OCI-LY7 (cell line): Measurements from ENCODE around the gene LATS2. TPM values are rescaled to one million over a fixed set of nuclear protein-coding genes. Genes with fewer than 3 reads are reported as not detected.
"Not testable (repeated sequence)": the region's sequence is repeated elsewhere in the genome, so short reads cannot be mapped to it uniquely, and the experiment has no call there.

Experiments used
- BruUV-seq: library from RNA; stranded (reverse); fragments of 400-500 nt; replicated peaks from 2 replicates; lab custom pipeline; 2021; lab: Mats Ljungman, UMichigan
- CTCF ChIA-PET: fragments of 300-600 bp; sonication (Branson Sonifier 250); formaldehyde crosslinking; loops from one replicate; lab custom pipeline; 2022; ENCODE audit warnings: antibody characterized with exemption; ENCODE audit not compliant: unreplicated experiment; lab: Charles Lee
- POLR2A ChIA-PET: fragments of 300-600 bp; sonication (Branson Sonifier 250); formaldehyde crosslinking; loops from one replicate; lab custom pipeline; 2022; ENCODE audit warnings: antibody characterized with exemption; lab: Charles Lee
- DNase-seq: peaks from one replicate; pipeline ENCODE4 v3.0.0-alpha.2; 2015; ENCODE audit warnings: low spot score
- H2AFZ ChIP-seq: fragments of 200-600 bp; sonication (generic), shearing (Covaris generic); 2 replicates; pipeline ENCODE4 v1.6.1; 2014; ENCODE audit warnings: mild to moderate bottlenecking, antibody characterized with exemption, low read length, moderate library complexity
- H3K27ac ChIP-seq: fragments of 200-600 bp; sonication (generic); 2 replicates; pipeline ENCODE4 v1.5.1; 2014; ENCODE audit warnings: mixed run types, low read depth, mild to moderate bottlenecking, moderate library complexity, low read length, inconsistent platforms; ENCODE audit not compliant: poor library complexity, severe bottlenecking
- H3K36me3 ChIP-seq: fragments of 200-600 bp; sonication (generic); 2 replicates; pipeline ENCODE4 v1.6.1; 2014; ENCODE audit warnings: mild to moderate bottlenecking, antibody characterized with exemption, low read length, moderate library complexity, mixed read lengths; ENCODE audit not compliant: insufficient read depth
- H3K4me1 ChIP-seq: fragments of 200-600 bp; sonication (generic); 2 replicates; pipeline ENCODE4 v1.5.1; 2014; ENCODE audit warnings: mild to moderate bottlenecking, low read length; ENCODE audit not compliant: insufficient read depth, poor library complexity, severe bottlenecking
- H3K4me2 ChIP-seq: fragments of 200-600 bp; sonication (generic); 2 replicates; pipeline ENCODE4 v1.6.1; 2014; ENCODE audit warnings: mild to moderate bottlenecking, low read length
- H3K4me3 ChIP-seq: fragments of 200-600 bp; sonication (generic); 2 replicates; pipeline ENCODE4 v1.5.1; 2014; ENCODE audit warnings: mild to moderate bottlenecking, low read depth, low read length; ENCODE audit not compliant: poor library complexity, severe bottlenecking
- H3K79me2 ChIP-seq: fragments of 200-600 bp; sonication (generic); 2 replicates; pipeline ENCODE4 v1.6.1; 2016; ENCODE audit warnings: low read depth, mild to moderate bottlenecking, low read length, moderate library complexity, mixed read lengths; ENCODE audit not compliant: insufficient read depth
- H3K9me2 ChIP-seq: fragments of 200-600 bp; sonication (generic); 2 replicates; pipeline ENCODE4 v1.6.1; 2016; ENCODE audit warnings: mild to moderate bottlenecking, low read length, mixed read lengths; ENCODE audit not compliant: insufficient read depth
- H3K9me3 ChIP-seq: fragments of 200-600 bp; sonication (generic); 2 replicates; pipeline ENCODE4 v1.6.1; 2014; ENCODE audit warnings: mild to moderate bottlenecking, mixed run types, low read length, mixed read lengths
- H4K20me1 ChIP-seq: fragments of 200-600 bp; sonication (generic); 2 replicates; pipeline ENCODE4 v1.6.1; 2014; ENCODE audit warnings: mild to moderate bottlenecking, antibody characterized with exemption, low read length, moderate library complexity, mixed read lengths; ENCODE audit not compliant: insufficient read depth
- CTCF ChIP-seq: fragments of 200-600 bp; sonication (generic); conservative IDR thresholded peaks from 2 replicates; pipeline ENCODE4 v1.5.1; 2014; ENCODE audit warnings: mild to moderate bottlenecking, antibody characterized with exemption, low read length, moderate library complexity, mixed read lengths
- EZH2phosphoT487 ChIP-seq: fragments of 200-600 bp; sonication (generic); IDR thresholded peaks from 2 replicates; pipeline ENCODE4 v1.6.1; 2018; ENCODE audit warnings: low read depth, borderline replicate concordance, mild to moderate bottlenecking, mixed run types, antibody characterized with exemption, low read length, moderate library complexity, mixed read lengths
- intact Hi-C: fragments of 100-400 bp; cut with micrococcal nuclease; formaldehyde crosslinking; loops from one replicate; pipeline ENCODE4 v1.10.0; 2022; ENCODE audit not compliant: unreplicated experiment
- total RNA-seq, 2 experiments: library from RNA; depleted of rRNA in 1 of 2; stranded (reverse); fragments of >200 nt in 1 of 2; shearing (Covaris generic) in 1 of 2; gene quantifications; 2 replicates each; pipeline ENCODE4 v1.2.3, GENCODE V29; 2014 to 2022

Gene LATS2
- total RNA-seq, 2 experiments from 2014 or later: 0.19 to 1.3 TPM

DNA sequence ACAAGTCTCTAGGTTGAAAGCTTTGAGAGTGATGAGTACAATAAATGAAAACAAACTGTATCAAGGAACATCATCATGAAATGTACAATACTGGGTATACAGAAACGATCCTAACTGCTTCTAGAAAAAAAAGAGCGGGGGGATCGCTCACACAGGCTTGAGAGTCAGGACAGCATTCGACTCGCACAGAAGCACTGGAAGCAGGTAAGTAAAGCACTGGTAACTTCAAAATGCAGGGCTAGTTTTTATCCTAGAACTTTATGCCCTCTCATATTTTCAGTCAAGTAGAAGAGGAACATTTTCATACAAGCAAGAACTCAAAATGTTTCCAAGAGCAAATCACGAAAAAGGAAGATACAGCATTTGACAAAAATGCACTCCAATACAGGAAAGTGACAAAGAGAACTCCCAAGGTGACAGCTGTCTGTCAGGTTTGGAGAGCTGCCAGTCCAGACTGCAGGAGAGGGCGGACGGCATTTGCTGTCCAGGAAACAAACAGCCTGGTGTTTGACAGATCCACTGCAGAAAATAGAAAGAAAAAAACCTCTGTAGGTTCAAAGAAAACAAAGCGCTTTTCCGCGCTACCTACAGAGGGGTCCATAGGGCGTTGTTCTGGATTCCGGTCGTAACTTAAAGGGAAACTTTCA lies 100.6 kb downstream of the LATS2 start:
- POLR2A ChIA-PET: no interaction called here
- DNase-seq: no peak
- TF ChIP-seq CTCF: no peak
- TF ChIP-seq EZH2phosphoT487: no peak
- intact Hi-C loops: no loop called here
- no TSS peak for BruUV-seq
- Histone ChIP-seq H2AFZ (no peak overlapping the region), H3K36me3 (no peaks in the 10 kb centered on the region), H4K20me1 (no peaks in the 10 kb centered on the region), H3K4me2 (no peak overlapping the region), H3K4me1 (no peaks in the 10 kb centered on the region), H3K79me2 (no peaks in the 10 kb centered on the region), H3K9me2 (no peaks in the 10 kb centered on the region), H3K4me3 (no peak overlapping the region), H3K27ac (no peak overlapping the region), H3K9me3 (no peaks in the 10 kb centered on the region)
- CTCF ChIA-PET: no interaction called here

DNA sequence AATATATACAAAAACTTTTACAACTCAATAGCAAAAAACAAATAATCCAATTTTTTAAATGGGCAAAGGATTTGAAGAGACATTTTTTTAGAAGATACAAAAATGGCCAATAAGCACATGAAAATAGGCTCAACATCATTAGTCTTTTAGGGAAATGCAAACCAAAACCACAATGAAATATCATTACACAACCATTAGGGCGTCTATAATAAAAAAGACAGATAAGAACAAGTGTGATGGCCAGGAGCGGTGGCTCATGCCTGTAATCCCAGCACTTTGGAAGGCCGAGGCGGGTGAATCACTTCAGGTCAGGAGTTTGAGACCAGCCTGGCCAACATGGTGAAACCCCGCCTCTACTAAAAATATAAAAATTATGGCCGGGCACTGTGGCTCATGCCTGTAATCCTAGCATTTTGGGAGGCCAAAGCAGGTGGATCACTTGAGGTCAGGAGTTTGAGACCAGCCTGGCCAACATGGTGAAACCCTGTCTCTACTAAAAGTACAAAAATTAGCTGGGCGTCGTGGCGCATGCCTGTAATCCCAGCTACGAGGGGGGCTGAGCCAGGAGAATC lies 104.3 kb downstream of the LATS2 start:
- H3K79me2 ChIP-seq, H3K9me3 ChIP-seq, H3K4me2 ChIP-seq, H3K27ac ChIP-seq, H2AFZ ChIP-seq, H3K4me1 ChIP-seq, CTCF ChIA-PET, POLR2A ChIA-PET, H4K20me1 ChIP-seq, DNase-seq, H3K4me3 ChIP-seq, H3K36me3 ChIP-seq, BruUV-seq, H3K9me2 ChIP-seq, intact Hi-C loops: not testable (repeated sequence)

DNA sequence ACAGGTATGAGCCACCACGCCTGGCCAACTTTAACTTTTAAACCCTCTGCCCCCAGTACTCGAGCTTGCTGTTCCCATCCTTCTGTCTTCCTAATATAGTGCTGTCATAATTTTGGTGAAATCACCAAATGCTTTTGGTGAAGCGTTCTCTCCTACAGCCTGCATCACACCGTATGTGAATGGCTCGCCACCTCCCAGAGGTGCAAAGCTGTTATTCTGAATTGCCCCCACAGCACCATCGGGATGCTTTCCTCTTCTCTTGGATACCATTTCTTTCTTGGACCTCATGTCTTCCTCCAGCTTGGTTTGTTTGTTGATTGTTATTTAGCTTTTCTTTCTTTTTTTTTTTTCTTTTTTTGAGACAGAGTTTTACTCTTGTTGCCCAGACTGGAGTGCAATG lies 105.9 kb downstream of the LATS2 start:
- ChIA-PET POLR2A (no interaction called here), CTCF (no interaction called here)
- no peak for DNase-seq
- Histone ChIP-seq H3K9me2 (no peaks in the 10 kb centered on the region), H3K9me3 (no peaks in the 10 kb centered on the region), H2AFZ (no peak overlapping the region), H3K4me3 (no peak overlapping the region), H3K27ac (no peak overlapping the region), H3K36me3 (no peaks in the 10 kb centered on the region), H3K79me2 (no peaks in the 10 kb centered on the region), H3K4me1 (no peaks in the 10 kb centered on the region), H3K4me2 (no peak overlapping the region), H4K20me1 (no peaks in the 10 kb centered on the region)
- BruUV-seq: no TSS peak
- intact Hi-C loops: no loop called here
- TF ChIP-seq CTCF (no peak), EZH2phosphoT487 (no peak)
